C4-2B (cell line): Measurements from ENCODE around the gene DHRS3.

Experiments used
- H3K27ac ChIP-seq: fragments of 450-650 bp; 2 replicates; pipeline ENCODE4 v1.5.1; 2017
- CTCF ChIP-seq: fragments of 450-650 bp; conservative IDR thresholded peaks from 2 replicates; pipeline ENCODE4 v1.5.1; 2017; ENCODE audit warnings: mild to moderate bottlenecking
- ZFX ChIP-seq: fragments of 450-650 bp; IDR thresholded peaks from 2 replicates; pipeline ENCODE4 v1.6.1; 2017

Gene DHRS3

DNA sequence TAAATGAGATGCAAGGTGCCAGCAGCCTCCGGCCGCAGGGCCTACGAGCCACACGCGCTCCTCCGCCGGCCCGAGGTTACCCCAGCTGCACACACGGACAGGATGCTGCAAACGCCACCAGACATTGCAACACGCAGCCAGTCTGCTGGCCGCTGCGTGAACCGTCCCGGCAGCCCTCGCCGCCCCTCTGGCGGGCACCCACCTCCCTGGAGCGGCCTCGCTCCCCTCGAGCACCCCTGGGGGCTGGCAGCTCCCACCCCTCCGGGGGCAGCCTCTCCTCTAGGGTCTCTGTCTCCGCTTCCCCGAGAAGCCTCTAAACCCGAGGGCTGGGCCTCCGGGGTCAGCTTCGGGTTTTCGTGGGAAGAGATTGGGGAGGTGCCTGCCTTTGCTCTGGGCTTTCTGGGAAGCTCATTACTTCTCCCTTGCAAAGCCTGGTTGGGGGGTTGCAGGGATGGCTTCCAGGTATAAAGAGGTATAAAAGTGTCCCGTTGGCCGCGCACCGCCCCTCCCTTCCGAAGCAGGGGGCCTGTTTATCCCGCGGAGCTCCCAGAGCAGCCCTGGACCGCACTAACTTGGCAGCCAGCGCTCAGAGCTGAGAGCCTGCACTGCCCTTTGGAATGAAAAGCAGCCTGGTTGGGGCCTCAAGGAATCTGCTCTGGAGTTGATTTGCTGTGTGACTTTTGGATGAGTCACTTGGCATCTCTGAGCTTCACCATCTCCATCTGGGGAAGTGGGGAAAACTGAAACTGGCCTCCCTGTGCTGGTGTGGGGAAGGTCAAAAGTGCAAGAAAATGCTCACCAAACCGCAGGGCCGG lies 21.8 kb downstream of the DHRS3 start:
- H3K27ac ChIP-seq = peak overlapping the region; percentile 56
- 0 out of 2 replicates have a peak, but pooled peaks have one; percentile 27 for TF ChIP-seq ZFX
- TF ChIP-seq CTCF = no peak

- H3K27ac ChIP-seq = peak overlapping the region; percentile 56
- TF ChIP-seq CTCF (no peak), ZFX (no peak)
These were observed 22.3 kb downstream of the DHRS3 start for GRCh38 chr1:12595757-12596006.

- TF ChIP-seq CTCF (no peak), ZFX (no peak)
- H3K27ac ChIP-seq = peak overlapping the region; percentile 56
These were observed 22.8 kb downstream of the DHRS3 start for GRCh38 chr1:12594966-12595756.

DNA sequence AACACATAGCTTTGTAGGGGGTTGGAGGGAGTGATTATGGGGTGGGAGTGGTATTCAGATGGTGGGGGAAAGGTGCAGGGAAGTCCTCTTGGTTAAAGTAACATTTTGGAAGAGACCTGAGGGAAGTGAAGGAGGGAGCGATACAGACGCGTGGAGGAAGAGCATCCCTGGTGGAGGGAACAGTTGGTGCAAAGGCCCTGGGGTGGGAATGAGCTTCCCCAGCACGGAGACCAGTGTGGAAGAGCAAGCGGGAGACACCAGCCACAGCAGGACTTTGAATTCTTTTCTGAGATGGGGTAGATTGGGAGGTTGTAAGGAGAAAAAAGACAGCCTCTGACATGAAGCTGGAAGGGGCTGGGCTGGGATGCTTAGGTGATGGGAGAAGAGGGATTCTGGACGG lies 23.5 kb downstream of the DHRS3 start:
- H3K27ac ChIP-seq = no peak overlapping the region
- TF ChIP-seq ZFX = no peak
- TF ChIP-seq CTCF = no peak

DNA sequence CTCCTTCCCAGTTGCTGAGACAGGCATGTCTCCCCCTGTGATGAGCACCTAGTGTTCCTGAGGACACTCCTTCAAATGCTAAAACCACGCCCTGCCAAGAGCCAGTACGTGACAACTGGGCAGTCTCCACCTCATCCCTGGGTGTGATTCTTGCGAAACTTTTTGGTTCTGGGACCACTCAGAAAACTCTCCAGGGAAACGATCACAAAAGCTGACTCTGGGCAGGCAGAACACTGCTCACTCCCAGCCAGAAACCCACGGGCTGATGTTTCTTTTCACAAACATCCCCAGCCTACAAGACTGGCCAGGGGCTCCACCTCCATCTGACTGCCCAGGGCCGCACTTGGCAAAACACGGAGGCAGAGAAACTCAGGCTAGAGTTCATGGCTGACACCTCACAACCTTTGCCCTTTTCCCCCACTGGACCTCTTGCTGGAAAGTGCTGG lies 24.4 kb downstream of the DHRS3 start:
- TF ChIP-seq ZFX (no peak), CTCF (no peak)
- H3K27ac ChIP-seq = no peak overlapping the region

DNA sequence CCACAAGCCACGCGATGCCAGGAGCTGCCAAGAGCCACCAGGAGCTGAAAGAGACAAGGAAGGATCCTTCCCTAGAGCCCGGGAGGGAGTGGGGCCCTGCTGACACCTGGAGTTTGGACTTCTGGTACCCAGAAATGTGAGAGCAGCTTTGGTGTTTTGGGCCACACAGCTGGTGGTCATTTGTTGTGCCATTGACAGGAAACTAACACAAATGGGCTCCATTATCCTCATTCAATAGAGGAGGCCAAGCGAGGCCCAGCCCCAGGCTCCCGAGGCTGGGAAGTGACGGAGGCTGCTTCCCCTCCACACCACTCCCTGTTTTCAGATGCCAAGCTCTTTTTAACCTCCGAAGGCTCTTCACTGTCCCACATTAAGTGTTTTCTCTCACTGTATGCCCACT lies 25.5 kb downstream of the DHRS3 start:
- TF ChIP-seq ZFX (no peak), CTCF (no peak)
- H3K27ac ChIP-seq = no peak overlapping the region

GRCh38 chr1:12591267-12591938 lies 26.6 kb downstream of the DHRS3 start:
- H3K27ac ChIP-seq = no peak overlapping the region; the same call in 1 of the 2 replicates
- TF ChIP-seq ZFX (0 out of 2 replicates have a peak, but pooled peaks have one; percentile 0), CTCF (no peak)
